ENCODE measurements around the gene FH. TPM values are rescaled to one million over a fixed set of nuclear protein-coding genes. Genes with fewer than 3 reads are reported as not detected.

FH gene
- total and polyA plus RNA-seq, 2 donors (not counting 3 experiments of a cell fraction or from before 2014, with no cell fraction given): 41.9 to 96.6 TPM

DNA sequence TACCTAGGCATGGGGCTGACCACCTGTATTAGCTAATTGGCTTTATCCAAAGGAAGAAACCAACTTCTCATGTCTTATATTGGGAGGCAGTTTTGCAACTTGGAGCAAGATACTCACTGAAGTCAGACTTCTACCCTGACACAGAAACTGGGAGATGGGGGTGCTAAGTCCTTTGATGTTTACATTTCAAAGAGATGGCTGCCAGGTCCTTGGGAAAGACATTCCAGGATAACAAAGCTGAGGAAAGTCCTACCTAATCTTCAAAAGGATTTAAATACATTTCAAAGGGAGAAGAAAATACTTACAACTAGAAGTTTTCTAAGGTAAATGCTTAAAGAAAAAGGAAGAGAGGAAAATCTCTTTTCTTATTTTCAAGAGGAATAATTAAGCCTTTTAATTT is 62.1 kb downstream of the FH start:
- intact Hi-C loops (cut with micrococcal nuclease): no loop called here

More for the DNA sequence above, 62.1 kb downstream of the FH start:
- Histone ChIP-seq H3K27me3 (ENCODE audit: control insufficient read depth in 2 of 2, insufficient read depth in 2 of 2, low read length in 2 of 2) (no peaks in the 10 kb centered on the region), H3K9me1 (replicated peaks; ENCODE audit: control insufficient read depth, extremely low read depth, insufficient read depth, low read length) (no peaks in the 10 kb centered on the region), H3K4me3 (replicated peaks in 1 of 3; ENCODE audit: insufficient read depth in 1 of 3, low read depth in 1 of 3, low read length in 3 of 3) (no peak overlapping the region), H3K27ac (ENCODE audit: insufficient read depth, low read depth, low read length) (no peak overlapping the region), H3K79me2 (ENCODE audit: control insufficient read depth, insufficient read depth, low read length) (no peaks in the 10 kb centered on the region), H3K36me3 (ENCODE audit: control insufficient read depth in 2 of 2, extremely low read depth in 1 of 2, insufficient read depth in 2 of 2, low read length in 2 of 2) (no peaks in the 10 kb centered on the region), H3K9me3 (replicated peaks; ENCODE audit: control insufficient read depth, insufficient read depth, low read length) (no peaks in the 10 kb centered on the region), H3K4me2 (ENCODE audit: insufficient read depth, low read length) (no peak overlapping the region), H2AFZ (ENCODE audit: low read depth, low read length) (no peak overlapping the region), H4K20me1 (replicated peaks; ENCODE audit: control insufficient read depth, extremely low read depth, insufficient read depth, low read length) (no peaks in the 10 kb centered on the region), H3K4me1 (ENCODE audit: control insufficient read depth, extremely low read depth, insufficient read depth, low read length) (no peaks in the 10 kb centered on the region), H3K9ac (replicated peaks; ENCODE audit: extremely low read depth, insufficient read depth, low read length) (no peak overlapping the region)
- no peak for TF ChIP-seq POLR2A (IDR thresholded peaks at IDR 0.05; ENCODE audit: low read depth, low read length)
- TF ChIP-seq POLR2AphosphoS5 (IDR thresholded peaks at IDR 0.05; ENCODE audit: insufficient read depth, low read depth, low read length): no peak
- no peak for TF ChIP-seq FOS (IDR thresholded peaks at IDR 0.05; ENCODE audit: borderline replicate concordance, insufficient read depth, low read length)
- no peak for TF ChIP-seq EZH2 (IDR thresholded peaks at IDR 0.05; ENCODE audit: borderline replicate concordance, low read depth, low read length, severe bottlenecking)
- TF ChIP-seq MYC (IDR thresholded peaks at IDR 0.05; ENCODE audit: low read depth, low read length): no peak
- TF ChIP-seq GATA2 (IDR thresholded peaks at IDR 0.05; ENCODE audit: insufficient read depth, insufficient read length, low read depth, low read length): no peak
- no peak for TF ChIP-seq JUN (IDR thresholded peaks at IDR 0.05; ENCODE audit: borderline replicate concordance, insufficient read depth, insufficient read length, low read depth)
- TF ChIP-seq, protein P1, sequence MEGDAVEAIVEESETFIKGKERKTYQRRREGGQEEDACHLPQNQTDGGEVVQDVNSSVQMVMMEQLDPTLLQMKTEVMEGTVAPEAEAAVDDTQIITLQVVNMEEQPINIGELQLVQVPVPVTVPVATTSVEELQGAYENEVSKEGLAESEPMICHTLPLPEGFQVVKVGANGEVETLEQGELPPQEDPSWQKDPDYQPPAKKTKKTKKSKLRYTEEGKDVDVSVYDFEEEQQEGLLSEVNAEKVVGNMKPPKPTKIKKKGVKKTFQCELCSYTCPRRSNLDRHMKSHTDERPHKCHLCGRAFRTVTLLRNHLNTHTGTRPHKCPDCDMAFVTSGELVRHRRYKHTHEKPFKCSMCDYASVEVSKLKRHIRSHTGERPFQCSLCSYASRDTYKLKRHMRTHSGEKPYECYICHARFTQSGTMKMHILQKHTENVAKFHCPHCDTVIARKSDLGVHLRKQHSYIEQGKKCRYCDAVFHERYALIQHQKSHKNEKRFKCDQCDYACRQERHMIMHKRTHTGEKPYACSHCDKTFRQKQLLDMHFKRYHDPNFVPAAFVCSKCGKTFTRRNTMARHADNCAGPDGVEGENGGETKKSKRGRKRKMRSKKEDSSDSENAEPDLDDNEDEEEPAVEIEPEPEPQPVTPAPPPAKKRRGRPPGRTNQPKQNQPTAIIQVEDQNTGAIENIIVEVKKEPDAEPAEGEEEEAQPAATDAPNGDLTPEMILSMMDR (IDR thresholded peaks at IDR 0.05; ENCODE audit: extremely low read depth in 1 of 2, insufficient read depth in 1 of 2, low read depth in 1 of 2, low read length in 2 of 2): no peak
- TF ChIP-seq, protein P2, sequence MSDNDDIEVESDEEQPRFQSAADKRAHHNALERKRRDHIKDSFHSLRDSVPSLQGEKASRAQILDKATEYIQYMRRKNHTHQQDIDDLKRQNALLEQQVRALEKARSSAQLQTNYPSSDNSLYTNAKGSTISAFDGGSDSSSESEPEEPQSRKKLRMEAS (IDR thresholded peaks at IDR 0.05; ENCODE audit: insufficient read depth, insufficient read length): no peak
- DNase-seq (ENCODE audit: low read depth, low spot score) (no peak), FAIRE-seq (no peak)
- BruUV-seq (replicated peaks): no TSS peak
- POLR2A ChIA-PET: no interaction called here
- dilution Hi-C loops (cut with MboI; ENCODE audit: extremely low pct_ligation_motif_present, low sequenced_read_pairs): no loop called here
- CTCF ChIA-PET: no interaction called here
